Pancreas (tissue), 10 donors: Measurements from ENCODE around the gene CROCC2. TPM values are rescaled to one million over a fixed set of nuclear protein-coding genes. Genes with fewer than 3 reads are reported as not detected.

Experiments
- ATAC-seq, 4 donors: fragments of 200-7000 bp; cut with Tn5 transposase; one replicate each; pipeline versions ENCODE4 v1.8.0 to v1.9.1; 2020; ENCODE audit warnings: mild to moderate bottlenecking in 4 of 4, moderate library complexity in 4 of 4
- DNase-seq, 6 donors: peaks; one replicate each; pipeline ENCODE4 v3.0.0-alpha.2; 2020
- FAIRE-seq: peaks from 2 replicates; lab custom pipeline; 2012; peaks lifted over from hg19 to GRCh38; lab: Jason Lieb, UNC
- H3K27ac ChIP-seq, 4 donors: fragments of 200-600 bp; sonication (generic); 1 replicate in 3 of 4; 2 replicates in 1 of 4; pipeline versions ENCODE4 v1.5.0 to v1.8.0; 2020
- H3K27me3 ChIP-seq, 4 donors: fragments of 200-600 bp; one replicate each; pipeline ENCODE4 v1.8.0; 2021
- H3K36me3 ChIP-seq, 3 donors: fragments of 200-600 bp; sonication (generic) in 1 of 3; one replicate each; pipeline versions ENCODE4 v1.5.0 to v1.8.0; 2020 to 2021
- H3K4me1 ChIP-seq, 3 donors: fragments of 200-600 bp; one replicate each; pipeline ENCODE4 v1.8.0; 2021
- H3K4me3 ChIP-seq, 4 donors: fragments of 200-600 bp; sonication (generic) in 2 of 4; one replicate each; pipeline versions ENCODE4 v1.5.0 to v1.8.0; 2020 to 2021
- H3K9me3 ChIP-seq, 4 donors: fragments of 200-600 bp; one replicate each; pipeline ENCODE4 v1.8.0; 2021
- WGBS, 2 donors: extraction: QIAGEN DNeasy Blood & Tissue Kit; methylation state at CpG; one replicate each; pipeline ENCODE4 v1.1.7; 2013; 5-methylcytosine and 5-hydroxymethylcytosine counted together
- intact Hi-C, 3 donors: fragments of 100-400 bp; cut with DNase I; formaldehyde crosslinking; loops; one replicate each; pipeline versions ENCODE4 v1.11.1 to v1.14.2; 2022
- polyA plus RNA-seq, 2 donors: library from polyadenylated mRNA; stranded (reverse); fragments of 200-250 nt; gene quantifications; one replicate each; pipeline ENCODE4 v1.2.3, GENCODE V29; 2013
- total RNA-seq, 6 donors: library from RNA; stranded (reverse); fragmentation: NEBNext Ultra II Directional in 4 of 6; extraction: Animal tissue kit (Norgen Biotek cat#: 25700) in 4 of 6; gene quantifications; one replicate each; pipeline versions ENCODE4 v1.2.1 to v1.2.4, GENCODE V29; 2021 to 2023
- TF ChIP-seq, protein P1 (sequence below), 4 donors: fragments of 200-600 bp; sonication (generic) in 3 of 4; IDR thresholded peaks; one replicate each; pipeline versions ENCODE4 v1.5.0 to v1.8.0; 2021; ENCODE audit warnings: antibody characterized with exemption in 4 of 4
- donor health status: healthy with polysubstance abuse.
- donor health status: DM: no; HTN: no; CAD: no; lungs with moderate emphysema.
- donor health status: DM: no; HTN: no; CAD: no.
- donor health status: control.
- donor health status: control.
- donor health status: Bipolar disorder and iron deficiency.
- donor health status: DM: yes; HTN: yes; CAD: no.
- donor health status: DM: no; HTN: no; CAD: no.
- donor health status: DM: no; HTN: no; CAD: no.
- donor health status: DM: yes; HTN: yes; CAD: no.

CROCC2 gene
- total and polyA plus RNA-seq, 8 donors = 0.04 to 0.05 (median 0.04) TPM; not detected in 5

DNA sequence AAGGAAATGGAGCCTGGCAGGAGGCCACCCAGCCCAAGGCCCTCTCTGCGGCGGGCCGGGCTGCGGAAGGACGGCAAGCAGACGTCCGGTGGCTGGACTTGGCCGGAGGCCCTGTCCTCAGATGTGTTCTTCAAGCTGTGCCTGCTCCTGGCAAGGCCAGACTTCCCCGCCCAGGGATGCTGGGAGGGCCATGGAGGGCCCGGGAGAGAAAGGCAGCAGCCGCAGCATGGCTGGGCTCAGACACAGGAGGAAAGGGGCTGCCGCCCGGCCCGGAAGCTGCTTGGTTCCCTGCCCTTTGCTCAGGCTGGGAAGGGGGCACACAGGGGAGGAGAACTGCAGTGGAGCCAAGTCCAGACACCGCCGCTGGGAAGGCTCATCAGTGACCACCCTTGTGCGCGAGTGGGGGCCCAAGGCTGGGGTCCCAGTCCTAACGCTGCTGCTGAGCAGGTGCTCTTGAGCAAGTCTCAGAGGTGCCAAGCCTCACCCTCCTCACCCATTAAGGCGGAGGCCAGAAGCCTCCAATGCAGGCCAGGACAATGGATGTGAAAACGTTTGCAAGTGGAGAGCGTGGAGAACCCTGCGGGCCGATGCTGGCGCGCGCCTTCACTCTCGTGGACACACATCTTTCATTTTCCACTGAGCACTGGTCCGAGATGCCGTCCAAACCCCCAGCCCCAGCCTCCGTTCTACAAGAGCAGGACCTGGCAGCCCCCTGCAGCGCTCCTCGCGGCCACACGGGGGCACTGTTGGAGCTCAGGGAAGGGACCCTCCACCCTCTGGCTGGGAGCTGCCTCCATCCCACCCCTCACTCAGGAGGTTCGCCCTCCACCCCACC lies 7.9 kb downstream of the CROCC2 start:
- Histone ChIP-seq H3K27ac (no peak overlapping the region), H3K4me1 (no peaks in the 10 kb centered on the region), H3K36me3 (no peaks in the 10 kb centered on the region), H3K27me3 (no peaks in the 10 kb centered on the region), H3K4me3 (no peak overlapping the region), H3K9me3 (no peaks in the 10 kb centered on the region)
- WGBS, 2 donors = 29 to 35% methylated on average over 34 to 36 of the region's 36 CpGs
- peak in 5 of 6 donors; percentile 32 to 87 (median 70) for DNase-seq
- FAIRE-seq = no peak
- TF ChIP-seq, protein P1, sequence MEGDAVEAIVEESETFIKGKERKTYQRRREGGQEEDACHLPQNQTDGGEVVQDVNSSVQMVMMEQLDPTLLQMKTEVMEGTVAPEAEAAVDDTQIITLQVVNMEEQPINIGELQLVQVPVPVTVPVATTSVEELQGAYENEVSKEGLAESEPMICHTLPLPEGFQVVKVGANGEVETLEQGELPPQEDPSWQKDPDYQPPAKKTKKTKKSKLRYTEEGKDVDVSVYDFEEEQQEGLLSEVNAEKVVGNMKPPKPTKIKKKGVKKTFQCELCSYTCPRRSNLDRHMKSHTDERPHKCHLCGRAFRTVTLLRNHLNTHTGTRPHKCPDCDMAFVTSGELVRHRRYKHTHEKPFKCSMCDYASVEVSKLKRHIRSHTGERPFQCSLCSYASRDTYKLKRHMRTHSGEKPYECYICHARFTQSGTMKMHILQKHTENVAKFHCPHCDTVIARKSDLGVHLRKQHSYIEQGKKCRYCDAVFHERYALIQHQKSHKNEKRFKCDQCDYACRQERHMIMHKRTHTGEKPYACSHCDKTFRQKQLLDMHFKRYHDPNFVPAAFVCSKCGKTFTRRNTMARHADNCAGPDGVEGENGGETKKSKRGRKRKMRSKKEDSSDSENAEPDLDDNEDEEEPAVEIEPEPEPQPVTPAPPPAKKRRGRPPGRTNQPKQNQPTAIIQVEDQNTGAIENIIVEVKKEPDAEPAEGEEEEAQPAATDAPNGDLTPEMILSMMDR (IDR thresholded peaks at IDR 0.05) = peak; percentile 78 to 87 (median 81)
- ATAC-seq = peak; percentile 57 to 79 (median 76)
- intact Hi-C loops = no loop called here

- DNase-seq (peak in 3 of 6 donors; percentile 21 to 60 (median 50)), FAIRE-seq (no peak), ATAC-seq (no peak)
- intact Hi-C loops = no loop called here
- Histone ChIP-seq H3K9me3 (no peaks in the 10 kb centered on the region), H3K36me3 (no peaks in the 10 kb centered on the region), H3K27me3 (no peaks in the 10 kb centered on the region), H3K4me1 (no peaks in the 10 kb centered on the region), H3K4me3 (no peak overlapping the region), H3K27ac (no peak overlapping the region)
- TF ChIP-seq, protein P1 (IDR thresholded peaks at IDR 0.05) = peak in 2 of 4 donors; percentile 4
- 46 to 53% methylated on average over 25 of the region's 25 CpGs for WGBS, 2 donors
Measured at GRCh38 chr2:240914645-240915525, 8.7 kb downstream of the CROCC2 start.

DNA sequence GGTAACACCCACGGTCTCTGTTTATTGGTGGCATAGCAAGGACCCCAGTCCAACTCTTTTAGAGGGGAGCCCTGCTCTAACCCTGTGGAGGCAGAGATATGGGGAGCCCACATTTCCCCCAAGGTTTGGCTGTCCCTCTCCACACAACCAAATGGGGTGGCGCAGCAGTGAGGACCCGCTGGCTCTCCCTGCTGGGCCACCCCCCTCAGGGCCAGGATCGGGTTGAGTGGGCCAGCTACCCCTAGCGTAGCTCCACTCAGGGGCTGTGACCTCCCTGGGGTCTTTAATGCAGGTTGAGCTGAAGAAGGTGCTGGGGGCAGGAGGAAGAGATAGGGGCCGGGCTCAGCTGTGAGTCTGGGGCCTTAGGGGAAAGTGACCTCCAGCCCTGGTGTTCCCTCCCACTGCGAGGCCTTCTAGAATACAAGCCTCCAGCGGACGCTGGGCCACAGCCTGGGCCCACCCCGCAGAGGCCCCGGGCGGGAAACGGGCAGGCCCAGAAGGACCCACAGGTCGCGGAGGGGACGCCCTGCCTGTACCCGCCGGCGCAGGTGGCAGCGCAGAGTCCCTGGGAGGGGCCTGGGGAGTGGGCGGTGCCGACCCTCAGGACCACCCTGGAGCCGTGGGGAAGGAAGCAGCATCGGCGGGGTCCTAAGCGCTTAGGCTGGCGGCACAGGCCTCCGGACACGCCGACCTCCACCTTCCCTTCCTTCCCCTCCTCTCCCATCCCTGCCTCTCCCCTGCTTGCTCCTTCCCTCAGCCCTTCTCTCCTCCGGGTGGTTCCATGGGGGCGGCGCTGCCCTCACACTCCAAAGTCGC lies 9.6 kb downstream of the CROCC2 start:
- intact Hi-C loops = no loop called here
- FAIRE-seq (no peak), DNase-seq (peak in 3 of 6 donors; percentile 17 to 69 (median 50)), ATAC-seq (no peak)
- whole genome bisulfite sequencing, 2 donors = 34 to 44% methylated on average over 27 to 34 of the region's 34 CpGs
- TF ChIP-seq, protein P1 (IDR thresholded peaks at IDR 0.05) = no peak
- H3K36me3 ChIP-seq = no peaks in the 10 kb centered on the region
- H3K4me1 ChIP-seq = no peaks in the 10 kb centered on the region
- H3K9me3 ChIP-seq = no peaks in the 10 kb centered on the region
- no peak overlapping the region for H3K27ac ChIP-seq
- H3K27me3 ChIP-seq = no peaks in the 10 kb centered on the region
- H3K4me3 ChIP-seq = no peak overlapping the region

GRCh38 chr2:240916571-240917008 lies 10.5 kb downstream of the CROCC2 start:
- WGBS, 2 donors = 36 to 48% methylated on average over 24 of the region's 24 CpGs
- no peaks in the 10 kb centered on the region for H3K9me3 ChIP-seq
- no peaks in the 10 kb centered on the region for H3K4me1 ChIP-seq
- TF ChIP-seq, protein P1 (IDR thresholded peaks at IDR 0.05) = no peak
- DNase-seq (peak in 4 of 6 donors; percentile 35 to 61 (median 46)), FAIRE-seq (no peak), ATAC-seq (peak in 3 of 4 donors; percentile 29 to 37 (median 31))
- H3K27ac ChIP-seq = no peak overlapping the region
- no peaks in the 10 kb centered on the region for H3K36me3 ChIP-seq
- intact Hi-C loops = no loop called here
- no peak overlapping the region for H3K4me3 ChIP-seq
- H3K27me3 ChIP-seq = no peaks in the 10 kb centered on the region
